NCI-H1092 (cell line): ENCODE measurements around the gene DCUN1D2.
"Not testable (repeated sequence)": the region's sequence is repeated elsewhere in the genome, so short reads cannot be mapped to it uniquely, and the experiment has no call there.

ENCODE experiments used
- DNase-seq: peaks from one replicate; lab custom pipeline; 2025; lab: John Stamatoyannopoulos, UW

DCUN1D2 gene

GRCh38 chr13:113445791-113446487 lies 44.6 kb downstream of the DCUN1D2 start:
- no peak for DNase-seq

GRCh38 chr13:113443991-113444390 lies 46.5 kb downstream of the DCUN1D2 start:
- no peak for DNase-seq

DNA sequence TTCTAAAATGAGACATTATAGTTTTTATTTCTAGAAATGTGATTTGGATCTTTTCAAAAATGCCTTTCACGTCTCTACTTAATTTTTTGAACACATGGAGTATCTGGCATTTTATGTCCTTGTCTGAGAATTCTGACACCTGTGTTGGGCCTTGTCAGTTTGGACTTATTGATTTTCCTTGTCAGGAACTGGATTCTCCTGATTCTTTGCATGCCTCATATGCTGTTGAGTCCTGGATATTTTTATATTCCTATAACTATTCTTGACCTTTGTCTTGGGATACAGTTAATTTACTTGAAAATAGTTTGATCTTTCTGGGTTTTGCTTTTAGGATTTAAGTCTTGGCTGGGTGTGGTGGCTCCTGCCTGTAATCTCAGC lies 47.5 kb downstream of the DCUN1D2 start:
- no peak for DNase-seq

- no peak for DNase-seq
Measured at GRCh38 chr13:113442354-113442984, 48.0 kb downstream of the DCUN1D2 start.

- no peak for DNase-seq
Measured at GRCh38 chr13:113441661-113442060, 48.9 kb downstream of the DCUN1D2 start.

GRCh38 chr13:113437408-113438010 lies 53.0 kb downstream of the DCUN1D2 start:
- no peak for DNase-seq

DNA sequence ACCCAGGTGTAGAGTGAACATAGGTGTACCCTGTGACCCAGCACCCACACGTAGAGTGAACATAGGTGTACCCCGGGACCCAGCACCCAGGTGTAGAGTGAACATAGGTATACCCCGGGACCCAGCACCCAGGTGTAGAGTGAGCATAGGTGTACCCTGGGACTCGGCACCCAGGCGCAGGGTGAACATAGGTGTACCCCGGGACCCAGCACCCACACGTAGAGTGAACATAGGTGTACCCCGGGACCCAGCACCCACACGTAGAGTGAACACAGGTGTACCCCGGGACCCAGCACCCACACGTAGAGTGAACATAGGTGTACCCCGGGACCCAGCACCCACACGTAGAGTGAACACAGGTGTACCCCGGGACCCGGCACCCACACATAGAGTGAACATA lies 53.6 kb downstream of the DCUN1D2 start:
- DNase-seq: not testable (repeated sequence)

DNA sequence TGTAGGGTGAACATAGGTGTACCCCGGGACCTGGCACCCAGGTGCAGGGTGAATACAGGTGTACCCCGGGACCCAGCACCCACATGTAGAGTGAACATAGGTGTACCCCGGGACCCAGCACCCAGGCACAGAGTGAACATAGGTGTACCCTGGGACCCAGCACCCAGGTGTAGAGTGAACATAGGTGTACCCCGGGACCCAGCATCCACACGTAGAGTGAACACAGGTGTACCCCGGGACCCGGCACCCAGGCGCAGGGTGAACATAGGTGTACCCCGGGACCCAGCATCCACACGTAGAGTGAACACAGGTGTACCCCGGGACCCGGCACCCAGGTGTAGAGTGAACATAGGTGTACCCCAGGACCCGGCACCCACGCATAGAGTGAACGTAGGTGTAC lies 54.6 kb downstream of the DCUN1D2 start:
- DNase-seq: not testable (repeated sequence)

GRCh38 chr13:113433391-113433916 lies 57.1 kb downstream of the DCUN1D2 start:
- DNase-seq: no peak

GRCh38 chr13:113432506-113433270 lies 57.8 kb downstream of the DCUN1D2 start:
- DNase-seq: no peak

DNA sequence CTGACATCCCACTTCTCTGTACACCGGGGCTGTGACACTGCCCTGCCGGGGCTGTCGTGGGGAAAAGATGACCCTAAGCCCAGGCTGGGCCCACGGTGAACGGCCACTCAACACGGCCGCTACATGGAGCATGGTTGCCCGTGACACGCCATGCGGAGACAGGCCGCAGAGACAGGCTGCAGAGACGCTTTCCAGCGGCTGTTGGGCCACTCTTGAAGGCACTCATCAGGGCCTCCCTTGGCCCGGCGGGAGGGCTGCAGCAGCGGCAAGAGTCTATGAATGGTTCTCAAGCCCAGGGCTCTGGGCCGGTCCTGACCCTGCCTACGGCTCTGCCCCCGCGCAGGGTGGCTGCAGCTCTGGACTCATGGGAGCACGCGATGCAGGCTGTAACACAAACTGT lies 59.3 kb downstream of the DCUN1D2 start:
- DNase-seq: no peak

DNA sequence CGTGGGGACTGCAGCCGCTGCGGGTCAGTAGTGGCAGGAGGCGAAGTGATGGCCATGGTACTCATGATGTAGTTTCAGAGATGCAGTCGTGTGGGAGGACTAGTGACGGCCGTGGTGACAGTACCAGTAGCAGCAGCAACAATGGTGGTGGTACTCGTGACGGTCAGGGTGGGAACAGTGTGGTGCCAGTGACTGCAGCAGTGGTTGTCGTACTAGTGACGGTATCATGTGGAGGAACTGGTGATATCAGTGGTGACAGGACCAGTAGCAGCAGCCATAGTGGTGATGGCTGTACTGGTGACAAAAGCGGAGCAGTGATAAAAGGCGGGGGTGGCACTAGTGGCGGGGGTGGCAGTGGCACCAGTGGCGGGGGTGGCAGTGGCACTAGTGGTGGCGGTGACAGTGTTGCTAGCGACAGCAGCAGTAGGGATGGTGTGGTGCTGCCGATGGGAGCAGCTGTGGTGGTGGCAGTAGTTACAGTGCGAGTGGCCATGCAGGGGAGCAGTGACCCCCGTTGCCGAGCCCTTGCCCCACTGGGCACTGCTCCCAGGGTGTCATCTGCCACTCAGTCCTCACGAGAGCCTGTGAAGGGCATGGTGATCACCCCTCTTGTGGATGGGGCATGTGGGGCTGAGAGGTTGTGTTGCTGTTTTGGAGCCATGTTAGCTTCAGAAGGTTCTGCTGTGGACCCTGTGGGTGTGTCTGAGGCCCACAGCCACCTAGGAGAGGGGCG lies 60.0 kb downstream of the DCUN1D2 start:
- DNase-seq: no peak

DNA sequence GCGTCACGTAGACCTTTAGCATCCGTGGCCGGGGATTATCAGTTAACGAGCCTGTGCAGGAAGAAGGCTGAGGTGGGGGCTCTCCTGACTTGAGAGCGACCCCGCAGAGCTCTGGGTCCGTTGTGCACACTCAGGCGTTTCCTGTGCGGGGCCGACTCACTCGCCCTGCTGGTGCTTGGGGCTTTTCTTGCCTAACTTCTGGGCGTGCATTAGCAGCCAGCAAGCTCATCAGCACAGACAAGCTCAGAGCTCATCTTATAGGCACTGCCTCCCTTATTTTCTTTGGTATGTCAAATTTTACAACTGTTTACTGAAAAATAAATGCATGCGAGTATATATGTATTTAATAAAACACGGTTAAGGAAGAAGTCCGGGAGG lies 60.9 kb downstream of the DCUN1D2 start:
- no peak for DNase-seq

- DNase-seq: no peak
Measured at GRCh38 chr13:113428871-113429607, 61.5 kb downstream of the DCUN1D2 start.

DNA sequence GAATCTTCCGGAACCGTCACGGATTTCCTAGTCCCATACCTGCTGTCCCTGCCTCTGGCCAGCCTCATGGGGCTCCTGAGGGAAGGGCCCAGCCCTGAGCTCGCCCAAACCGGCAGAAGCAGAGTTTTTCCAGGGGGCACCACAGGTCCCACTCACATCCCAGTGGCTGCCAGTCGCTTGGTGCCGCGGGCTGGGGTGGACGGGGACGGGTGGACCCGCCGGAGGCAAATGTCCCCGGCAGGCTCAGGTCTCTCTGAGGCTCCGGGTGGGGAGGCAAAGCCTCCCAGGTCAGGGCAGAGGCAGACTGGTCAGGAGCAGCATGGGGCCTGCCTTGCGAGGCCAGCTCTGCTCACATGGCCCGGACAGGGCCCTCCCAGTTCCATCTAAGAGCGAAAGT lies 62.0 kb downstream of the DCUN1D2 start:
- no peak for DNase-seq

DNA sequence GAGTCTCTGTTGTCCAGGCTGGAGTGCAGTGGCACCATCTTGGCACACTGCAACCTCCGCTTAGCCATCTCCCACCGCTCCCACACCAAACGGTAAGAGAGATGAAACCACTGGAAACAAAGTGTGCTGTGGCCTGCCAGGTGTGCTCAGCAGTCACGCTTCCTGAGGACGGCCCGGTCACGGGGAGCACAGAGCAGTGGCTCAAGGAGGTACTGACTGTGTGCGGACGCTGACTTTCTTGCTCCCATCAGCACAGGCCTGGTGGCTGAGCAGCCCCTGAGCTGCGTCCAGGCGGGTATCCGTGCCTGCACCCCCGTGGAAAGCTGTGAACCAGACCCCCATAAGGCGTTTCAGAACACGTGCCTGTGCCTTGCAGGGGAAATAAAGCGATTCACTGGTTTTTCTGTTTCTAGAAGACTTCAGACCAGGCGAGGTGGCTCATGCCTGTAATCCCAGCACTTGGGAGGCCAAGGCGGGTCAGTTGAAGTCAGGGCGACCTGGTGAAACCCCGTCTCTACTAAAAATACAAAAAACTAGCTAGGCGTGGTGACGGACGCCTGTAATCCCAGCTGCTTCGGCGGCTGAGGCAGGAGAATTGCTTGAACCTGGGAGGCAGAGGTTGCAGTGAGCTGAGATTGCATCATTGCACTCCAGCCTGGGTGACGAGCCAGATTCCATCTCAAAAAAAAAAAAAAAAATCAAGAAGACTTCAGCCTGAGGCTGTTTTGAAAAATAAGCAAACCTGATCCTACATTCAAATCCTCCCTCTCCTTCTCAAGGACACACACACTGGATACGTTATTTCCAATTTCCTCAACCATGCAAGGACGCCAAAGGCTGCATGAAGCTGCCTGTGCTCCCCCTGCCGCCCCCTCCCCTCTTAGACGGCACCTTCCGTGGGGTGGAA lies 62.7 kb downstream of the DCUN1D2 start:
- no peak for DNase-seq

- no peak for DNase-seq
Measured at GRCh38 chr13:113426591-113426986, 63.9 kb downstream of the DCUN1D2 start.

GRCh38 chr13:113425941-113426590 lies 64.4 kb downstream of the DCUN1D2 start:
- DNase-seq: no peak

DNA sequence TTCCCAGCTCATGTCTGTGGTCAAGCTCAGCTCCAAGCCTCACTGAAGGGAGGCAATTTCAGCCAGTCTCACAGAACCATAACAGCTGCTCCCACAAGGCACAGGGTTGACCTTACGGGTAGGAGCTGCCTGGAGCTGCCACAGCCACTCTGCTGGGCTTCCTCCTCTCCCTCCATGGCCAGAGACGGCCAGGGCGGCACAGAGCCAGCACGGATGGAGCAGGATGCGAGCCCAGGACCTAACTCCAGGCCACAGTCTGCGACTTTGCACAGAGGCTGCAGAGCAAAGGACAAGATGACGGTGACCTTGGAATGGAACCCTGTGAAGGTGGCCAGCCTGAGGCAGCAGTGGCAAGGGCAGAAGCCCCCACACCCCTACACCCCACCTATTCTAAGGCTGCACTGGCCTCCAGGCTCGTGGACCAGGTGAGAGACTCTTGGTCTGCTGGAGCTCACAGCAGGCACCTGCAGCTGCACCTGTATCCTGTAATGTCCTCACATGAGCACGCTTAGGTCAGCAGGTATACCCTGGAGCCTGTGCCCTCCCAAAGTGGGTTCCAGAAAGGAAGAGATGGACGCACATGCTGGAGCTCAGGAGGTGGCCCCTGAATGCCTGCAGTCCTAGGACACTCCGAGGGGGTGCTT lies 66.9 kb downstream of the DCUN1D2 start:
- DNase-seq: no peak
